Measurements from ENCODE around the gene ABLIM2.

DNA sequence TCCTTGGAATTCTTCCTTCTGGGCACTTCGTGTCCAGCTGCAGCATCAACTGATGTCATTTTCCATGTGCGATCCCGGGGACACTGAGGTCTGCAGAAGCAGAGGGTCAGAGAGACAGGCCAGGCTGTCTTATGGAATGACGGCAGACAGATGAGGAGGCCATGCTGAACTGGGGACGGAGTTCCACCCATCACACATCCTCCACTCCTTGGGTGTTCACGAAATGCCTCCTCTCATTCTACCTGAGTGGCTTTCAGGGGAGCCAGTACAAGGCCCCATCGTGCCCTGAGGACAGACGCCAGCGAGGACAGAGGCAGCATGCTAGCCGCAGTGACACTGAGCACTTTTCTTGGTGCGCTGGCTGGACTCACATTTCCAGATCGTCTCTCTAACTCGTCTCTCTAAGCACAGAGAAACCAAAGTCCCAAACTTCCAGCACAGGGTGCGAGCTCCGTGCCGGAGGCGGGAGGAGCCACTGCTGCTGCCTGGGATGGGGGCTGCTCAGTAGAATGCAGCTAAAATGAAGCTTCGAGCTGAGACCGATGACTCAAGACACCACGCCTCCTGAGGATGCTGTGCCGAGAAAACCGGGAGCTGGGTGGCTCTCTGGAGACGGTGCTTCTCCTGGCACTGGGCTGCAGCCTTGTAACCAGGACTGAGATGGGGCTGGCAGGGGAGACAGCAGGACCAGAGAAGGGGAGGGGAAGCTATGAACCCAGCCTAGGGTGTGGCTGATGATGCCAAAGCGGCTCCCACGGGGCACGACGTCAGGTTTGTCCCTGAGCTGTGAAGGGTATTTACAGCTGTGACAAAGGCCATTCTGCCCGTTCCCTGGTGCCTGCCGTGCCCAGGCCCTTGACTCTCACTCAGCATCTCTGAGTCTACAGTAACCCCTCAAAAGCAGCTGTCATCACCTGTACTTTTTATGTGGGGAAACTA is 8.2 kb downstream of the ABLIM2 start:
- TF ChIP-seq, protein P1, sequence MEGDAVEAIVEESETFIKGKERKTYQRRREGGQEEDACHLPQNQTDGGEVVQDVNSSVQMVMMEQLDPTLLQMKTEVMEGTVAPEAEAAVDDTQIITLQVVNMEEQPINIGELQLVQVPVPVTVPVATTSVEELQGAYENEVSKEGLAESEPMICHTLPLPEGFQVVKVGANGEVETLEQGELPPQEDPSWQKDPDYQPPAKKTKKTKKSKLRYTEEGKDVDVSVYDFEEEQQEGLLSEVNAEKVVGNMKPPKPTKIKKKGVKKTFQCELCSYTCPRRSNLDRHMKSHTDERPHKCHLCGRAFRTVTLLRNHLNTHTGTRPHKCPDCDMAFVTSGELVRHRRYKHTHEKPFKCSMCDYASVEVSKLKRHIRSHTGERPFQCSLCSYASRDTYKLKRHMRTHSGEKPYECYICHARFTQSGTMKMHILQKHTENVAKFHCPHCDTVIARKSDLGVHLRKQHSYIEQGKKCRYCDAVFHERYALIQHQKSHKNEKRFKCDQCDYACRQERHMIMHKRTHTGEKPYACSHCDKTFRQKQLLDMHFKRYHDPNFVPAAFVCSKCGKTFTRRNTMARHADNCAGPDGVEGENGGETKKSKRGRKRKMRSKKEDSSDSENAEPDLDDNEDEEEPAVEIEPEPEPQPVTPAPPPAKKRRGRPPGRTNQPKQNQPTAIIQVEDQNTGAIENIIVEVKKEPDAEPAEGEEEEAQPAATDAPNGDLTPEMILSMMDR (IDR thresholded peaks at IDR 0.05; ENCODE audit: insufficient read depth, low read length): no peak
- TF ChIP-seq, protein P2, sequence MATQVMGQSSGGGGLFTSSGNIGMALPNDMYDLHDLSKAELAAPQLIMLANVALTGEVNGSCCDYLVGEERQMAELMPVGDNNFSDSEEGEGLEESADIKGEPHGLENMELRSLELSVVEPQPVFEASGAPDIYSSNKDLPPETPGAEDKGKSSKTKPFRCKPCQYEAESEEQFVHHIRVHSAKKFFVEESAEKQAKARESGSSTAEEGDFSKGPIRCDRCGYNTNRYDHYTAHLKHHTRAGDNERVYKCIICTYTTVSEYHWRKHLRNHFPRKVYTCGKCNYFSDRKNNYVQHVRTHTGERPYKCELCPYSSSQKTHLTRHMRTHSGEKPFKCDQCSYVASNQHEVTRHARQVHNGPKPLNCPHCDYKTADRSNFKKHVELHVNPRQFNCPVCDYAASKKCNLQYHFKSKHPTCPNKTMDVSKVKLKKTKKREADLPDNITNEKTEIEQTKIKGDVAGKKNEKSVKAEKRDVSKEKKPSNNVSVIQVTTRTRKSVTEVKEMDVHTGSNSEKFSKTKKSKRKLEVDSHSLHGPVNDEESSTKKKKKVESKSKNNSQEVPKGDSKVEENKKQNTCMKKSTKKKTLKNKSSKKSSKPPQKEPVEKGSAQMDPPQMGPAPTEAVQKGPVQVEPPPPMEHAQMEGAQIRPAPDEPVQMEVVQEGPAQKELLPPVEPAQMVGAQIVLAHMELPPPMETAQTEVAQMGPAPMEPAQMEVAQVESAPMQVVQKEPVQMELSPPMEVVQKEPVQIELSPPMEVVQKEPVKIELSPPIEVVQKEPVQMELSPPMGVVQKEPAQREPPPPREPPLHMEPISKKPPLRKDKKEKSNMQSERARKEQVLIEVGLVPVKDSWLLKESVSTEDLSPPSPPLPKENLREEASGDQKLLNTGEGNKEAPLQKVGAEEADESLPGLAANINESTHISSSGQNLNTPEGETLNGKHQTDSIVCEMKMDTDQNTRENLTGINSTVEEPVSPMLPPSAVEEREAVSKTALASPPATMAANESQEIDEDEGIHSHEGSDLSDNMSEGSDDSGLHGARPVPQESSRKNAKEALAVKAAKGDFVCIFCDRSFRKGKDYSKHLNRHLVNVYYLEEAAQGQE (IDR thresholded peaks at IDR 0.05; ENCODE audit: insufficient replicate concordance, low read depth): no peak
